Measurements from ENCODE around the gene CTRB1. TPM values are rescaled to one million over a fixed set of nuclear protein-coding genes. Genes with fewer than 3 reads are reported as not detected.
"Not testable (repeated sequence)": the region's sequence is repeated elsewhere in the genome, so short reads cannot be mapped to it uniquely, and the experiment has no call there.

CTRB1 gene
- total RNA-seq, 2 donors from 2014 or later = 19.1 TPM; not detected in 1

DNA sequence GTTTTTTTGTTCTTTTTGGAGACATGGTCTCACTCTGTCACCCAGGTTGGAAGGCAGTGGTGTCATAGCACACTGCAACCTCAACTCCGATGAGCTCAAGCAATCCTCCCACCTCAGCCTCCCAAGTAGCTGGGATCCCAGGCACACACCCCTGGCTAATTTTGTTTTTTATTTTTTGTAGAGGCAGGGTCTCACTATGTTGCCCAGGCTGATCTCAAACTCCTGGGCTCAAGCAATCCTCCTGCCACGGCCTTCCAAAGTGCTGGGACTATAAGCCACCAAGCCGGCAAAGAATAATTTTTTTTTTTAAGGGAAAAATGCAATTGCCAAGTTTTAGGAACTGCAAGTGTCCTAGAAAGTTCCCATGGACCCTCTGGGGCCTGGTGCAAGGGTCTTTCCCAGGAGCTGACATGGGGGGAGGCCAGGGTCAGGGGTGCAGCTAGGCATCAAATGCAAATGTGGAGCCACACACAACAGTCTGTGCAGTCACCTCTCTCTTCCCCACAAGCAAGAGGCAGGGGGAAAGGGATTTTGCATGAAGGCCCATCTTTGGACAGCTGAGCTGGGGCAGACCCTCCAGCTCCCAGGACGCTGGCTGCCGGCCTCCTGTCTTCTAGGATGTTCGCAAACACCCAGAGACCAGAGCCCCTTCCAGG lies 52.8 kb downstream of the CTRB1 start:
- no peak for DNase-seq
- peaks cover 2% of the 10 kb centered on the region for H3K4me1 ChIP-seq
- H3K36me3 ChIP-seq = no peaks in the 10 kb centered on the region
- no peaks in the 10 kb centered on the region for H3K9me3 ChIP-seq
- H3K4me3 ChIP-seq = no peak overlapping the region
- H3K27me3 ChIP-seq = no peaks in the 10 kb centered on the region
- H3K27ac ChIP-seq = no peak overlapping the region
- TF ChIP-seq, protein P1, sequence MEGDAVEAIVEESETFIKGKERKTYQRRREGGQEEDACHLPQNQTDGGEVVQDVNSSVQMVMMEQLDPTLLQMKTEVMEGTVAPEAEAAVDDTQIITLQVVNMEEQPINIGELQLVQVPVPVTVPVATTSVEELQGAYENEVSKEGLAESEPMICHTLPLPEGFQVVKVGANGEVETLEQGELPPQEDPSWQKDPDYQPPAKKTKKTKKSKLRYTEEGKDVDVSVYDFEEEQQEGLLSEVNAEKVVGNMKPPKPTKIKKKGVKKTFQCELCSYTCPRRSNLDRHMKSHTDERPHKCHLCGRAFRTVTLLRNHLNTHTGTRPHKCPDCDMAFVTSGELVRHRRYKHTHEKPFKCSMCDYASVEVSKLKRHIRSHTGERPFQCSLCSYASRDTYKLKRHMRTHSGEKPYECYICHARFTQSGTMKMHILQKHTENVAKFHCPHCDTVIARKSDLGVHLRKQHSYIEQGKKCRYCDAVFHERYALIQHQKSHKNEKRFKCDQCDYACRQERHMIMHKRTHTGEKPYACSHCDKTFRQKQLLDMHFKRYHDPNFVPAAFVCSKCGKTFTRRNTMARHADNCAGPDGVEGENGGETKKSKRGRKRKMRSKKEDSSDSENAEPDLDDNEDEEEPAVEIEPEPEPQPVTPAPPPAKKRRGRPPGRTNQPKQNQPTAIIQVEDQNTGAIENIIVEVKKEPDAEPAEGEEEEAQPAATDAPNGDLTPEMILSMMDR (IDR thresholded peaks at IDR 0.05) = no peak
- intact Hi-C loops (cut with DNase I) = no loop called here
- no peak overlapping the region for H3K9ac ChIP-seq (ENCODE audit: low read depth in 2 of 2, low read length in 2 of 2)

DNA sequence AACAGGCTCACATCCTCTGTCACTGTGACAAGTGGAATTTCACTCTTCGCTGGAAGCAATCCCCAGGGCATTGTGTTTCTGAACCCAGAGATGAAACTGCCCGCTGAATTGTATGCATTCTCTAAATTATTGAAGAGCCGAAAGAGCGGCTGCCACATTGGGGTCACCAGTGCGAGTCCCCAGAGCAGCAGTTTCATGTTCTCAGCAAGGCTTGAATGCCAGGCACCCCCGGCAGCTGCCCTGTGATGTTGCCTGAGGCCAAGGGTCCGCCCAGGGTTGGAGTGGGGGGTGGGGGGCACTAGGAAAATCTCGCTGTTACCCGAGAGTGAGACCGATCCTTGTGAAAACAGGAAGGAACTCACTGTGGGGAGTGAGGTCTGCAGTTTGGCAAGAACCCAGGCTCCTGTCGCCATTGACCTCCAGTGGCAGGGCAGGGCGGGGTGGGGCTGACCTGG lies 53.3 kb downstream of the CTRB1 start:
- TF ChIP-seq, protein P1 (IDR thresholded peaks at IDR 0.05) = no peak
- intact Hi-C loops (cut with DNase I) = no loop called here
- no peak for DNase-seq

GRCh38 chr16:75272629-75273028 lies 53.8 kb downstream of the CTRB1 start:
- H3K4me1 ChIP-seq; H3K9me3 ChIP-seq; H3K36me3 ChIP-seq; H3K27me3 ChIP-seq; H3K27ac ChIP-seq; DNase-seq; H3K9ac ChIP-seq (ENCODE audit: low read depth in 2 of 2, low read length in 2 of 2); intact Hi-C loops (cut with DNase I); H3K4me3 ChIP-seq: not testable (repeated sequence)

More for the DNA sequence above, 53.3 kb downstream of the CTRB1 start:
- no peaks in the 10 kb centered on the region for H3K9me3 ChIP-seq
- no peaks in the 10 kb centered on the region for H3K4me1 ChIP-seq
- H3K27ac ChIP-seq = no peak overlapping the region
- no peaks in the 10 kb centered on the region for H3K36me3 ChIP-seq
- H3K4me3 ChIP-seq = no peak overlapping the region
- no peak overlapping the region for H3K9ac ChIP-seq (ENCODE audit: low read depth in 2 of 2, low read length in 2 of 2)
- H3K27me3 ChIP-seq = no peaks in the 10 kb centered on the region

- H3K9ac ChIP-seq (ENCODE audit: low read depth in 2 of 2, low read length in 2 of 2) = no peak overlapping the region
- no peaks in the 10 kb centered on the region for H3K9me3 ChIP-seq
- no peaks in the 10 kb centered on the region for H3K36me3 ChIP-seq
- no peak overlapping the region for H3K4me3 ChIP-seq
- intact Hi-C loops (cut with DNase I) = no loop called here
- DNase-seq = no peak
- H3K27me3 ChIP-seq = no peaks in the 10 kb centered on the region
- TF ChIP-seq, protein P1 (IDR thresholded peaks at IDR 0.05) = no peak
- no peaks in the 10 kb centered on the region for H3K4me1 ChIP-seq
- no peak overlapping the region for H3K27ac ChIP-seq
Observed at GRCh38 chr16:75273054-75273925, 54.5 kb downstream of the CTRB1 start.

Other genes starting within 250 kb of the CTRB1 start
- gene WDR59, start 233.9 kb upstream of the CTRB1 start, total RNA-seq = 10 to 100 TPM; 46.5 to 48.3 TPM
- 10 to 100 TPM; 27.7 to 29.7 TPM for gene ZNRF1, start 220.0 kb upstream of the CTRB1 start, total RNA-seq
- gene LDHD, start 102.2 kb upstream of the CTRB1 start, total RNA-seq = 100 to 1,000 TPM in 1 of 2 donors, 10 to 100 TPM in 1; 31.4 to 105 TPM
- gene ZFP1, start 70.5 kb upstream of the CTRB1 start, total RNA-seq = 1 to 10 TPM; 4.3 to 9.9 TPM
- 10 to 100 TPM in 1 of 2 donors, not detected in 1; 29.1 TPM for gene CTRB2, start 11.8 kb upstream of the CTRB1 start, total RNA-seq
- gene BCAR1, start 32.6 kb downstream of the CTRB1 start, total RNA-seq = 100 to 1,000 TPM; 110 to 130 TPM
- 10 to 100 TPM; 61.6 to 75.8 TPM for gene CFDP1, start 214.5 kb downstream of the CTRB1 start, total RNA-seq
- gene TMEM170A, start 245.7 kb downstream of the CTRB1 start, total RNA-seq = 10 to 100 TPM; 39.7 to 50.9 TPM

Data from colonic mucosa (tissue), 4 donors.